Measurements from ENCODE around the gene STX4. TPM values are rescaled to one million over a fixed set of nuclear protein-coding genes. Genes with fewer than 3 reads are reported as not detected.

Gene STX4
- total RNA-seq, 4 donors from 2014 or later, result 36.8 to 54.0 (median 41.0) TPM

DNA sequence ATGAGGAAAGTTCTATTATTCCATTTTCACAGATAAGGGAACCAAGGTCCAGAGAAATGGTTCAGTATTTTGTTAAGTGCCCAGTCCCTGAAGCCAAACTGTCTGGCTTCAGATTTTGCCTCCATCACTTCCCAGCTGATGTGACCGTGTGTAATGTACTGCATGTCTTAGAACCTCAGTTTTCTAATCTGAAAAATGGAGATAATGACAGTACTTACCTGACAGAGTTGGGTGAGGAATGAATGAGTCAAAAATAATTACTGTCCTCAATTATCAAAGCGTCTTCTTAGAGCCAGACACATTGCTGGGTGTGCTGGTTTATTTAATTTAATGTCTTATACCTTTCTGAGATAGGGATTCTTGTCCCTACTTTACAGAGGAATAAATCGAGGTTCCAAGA, 34.0 kb downstream of the STX4 start:
- Histone ChIP-seq H3K36me3 (peaks cover 7 to 19% (median 14%) of the 10 kb centered on the region in 4 donors), H3K4me1 (peaks cover 22 to 34% (median 31%) of the 10 kb centered on the region in 4 donors), H3K9me3 (no peaks in the 10 kb centered on the region), H3K27me3 (no peaks in the 10 kb centered on the region), H3K4me3 (no peak overlapping the region), H3K27ac (replicated peaks in 1 of 4) (no peak overlapping the region)
- WGBS, result 91% methylated on average over 3 of the region's 3 CpGs
- intact Hi-C loops (cut with DNase I), result no loop called here
- no peak for DNase-seq (ENCODE audit: extremely low spot score)
- no peak for TF ChIP-seq POLR2A (IDR thresholded peaks at IDR 0.05; ENCODE audit: low read depth)
- TF ChIP-seq EP300 (IDR thresholded peaks at IDR 0.05), result no peak
- TF ChIP-seq, protein P1, sequence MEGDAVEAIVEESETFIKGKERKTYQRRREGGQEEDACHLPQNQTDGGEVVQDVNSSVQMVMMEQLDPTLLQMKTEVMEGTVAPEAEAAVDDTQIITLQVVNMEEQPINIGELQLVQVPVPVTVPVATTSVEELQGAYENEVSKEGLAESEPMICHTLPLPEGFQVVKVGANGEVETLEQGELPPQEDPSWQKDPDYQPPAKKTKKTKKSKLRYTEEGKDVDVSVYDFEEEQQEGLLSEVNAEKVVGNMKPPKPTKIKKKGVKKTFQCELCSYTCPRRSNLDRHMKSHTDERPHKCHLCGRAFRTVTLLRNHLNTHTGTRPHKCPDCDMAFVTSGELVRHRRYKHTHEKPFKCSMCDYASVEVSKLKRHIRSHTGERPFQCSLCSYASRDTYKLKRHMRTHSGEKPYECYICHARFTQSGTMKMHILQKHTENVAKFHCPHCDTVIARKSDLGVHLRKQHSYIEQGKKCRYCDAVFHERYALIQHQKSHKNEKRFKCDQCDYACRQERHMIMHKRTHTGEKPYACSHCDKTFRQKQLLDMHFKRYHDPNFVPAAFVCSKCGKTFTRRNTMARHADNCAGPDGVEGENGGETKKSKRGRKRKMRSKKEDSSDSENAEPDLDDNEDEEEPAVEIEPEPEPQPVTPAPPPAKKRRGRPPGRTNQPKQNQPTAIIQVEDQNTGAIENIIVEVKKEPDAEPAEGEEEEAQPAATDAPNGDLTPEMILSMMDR (IDR thresholded peaks at IDR 0.05), result no peak
- TF ChIP-seq POLR2AphosphoS5 (IDR thresholded peaks at IDR 0.05), result no peak

DNA sequence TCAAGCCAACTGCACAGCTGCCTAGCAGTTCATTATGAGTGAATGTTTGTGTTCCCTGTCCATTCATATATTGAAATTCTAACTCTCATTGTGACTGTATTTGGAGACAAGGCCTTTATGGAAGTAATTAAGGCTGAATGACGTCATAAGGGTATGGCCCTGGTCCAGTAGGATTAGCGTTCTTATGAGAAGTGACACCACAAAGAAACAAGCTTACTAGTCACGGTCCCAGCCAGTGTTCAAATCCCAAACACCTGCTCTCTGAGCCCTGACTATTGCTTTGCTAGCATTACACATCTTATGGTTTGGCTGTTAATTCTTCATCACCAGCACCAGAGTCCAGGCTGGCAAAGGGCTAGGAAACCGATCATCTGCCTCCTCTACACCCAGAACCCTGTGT, 38.5 kb downstream of the STX4 start:
- Histone ChIP-seq H3K4me1 (peaks cover 19 to 46% (median 39%) of the 10 kb centered on the region in 4 donors), H3K9me3 (no peaks in the 10 kb centered on the region), H3K4me3 (peak overlapping the region in 3 of 4 donors; percentile 97 to 100 (median 100)), H3K27me3 (no peaks in the 10 kb centered on the region), H3K27ac (replicated peaks in 1 of 4) (peak overlapping the region; percentile 92 to 99 (median 99)), H3K36me3 (peaks cover 5 to 11% (median 9%) of the 10 kb centered on the region in 4 donors)
- intact Hi-C loops (cut with DNase I), result loop anchor here (10.0 kb wide), 1 partner anchor 373 kb away; the partner anchor contains the start of gene ZNF843
- WGBS, result 46% methylated on average over 4 of the region's 4 CpGs
- no peak for TF ChIP-seq EP300 (IDR thresholded peaks at IDR 0.05)
- TF ChIP-seq, protein P1 (IDR thresholded peaks at IDR 0.05), result no peak
- no peak for TF ChIP-seq POLR2A (IDR thresholded peaks at IDR 0.05; ENCODE audit: low read depth)
- no peak for TF ChIP-seq POLR2AphosphoS5 (IDR thresholded peaks at IDR 0.05)
- no peak for DNase-seq (ENCODE audit: extremely low spot score)

DNA sequence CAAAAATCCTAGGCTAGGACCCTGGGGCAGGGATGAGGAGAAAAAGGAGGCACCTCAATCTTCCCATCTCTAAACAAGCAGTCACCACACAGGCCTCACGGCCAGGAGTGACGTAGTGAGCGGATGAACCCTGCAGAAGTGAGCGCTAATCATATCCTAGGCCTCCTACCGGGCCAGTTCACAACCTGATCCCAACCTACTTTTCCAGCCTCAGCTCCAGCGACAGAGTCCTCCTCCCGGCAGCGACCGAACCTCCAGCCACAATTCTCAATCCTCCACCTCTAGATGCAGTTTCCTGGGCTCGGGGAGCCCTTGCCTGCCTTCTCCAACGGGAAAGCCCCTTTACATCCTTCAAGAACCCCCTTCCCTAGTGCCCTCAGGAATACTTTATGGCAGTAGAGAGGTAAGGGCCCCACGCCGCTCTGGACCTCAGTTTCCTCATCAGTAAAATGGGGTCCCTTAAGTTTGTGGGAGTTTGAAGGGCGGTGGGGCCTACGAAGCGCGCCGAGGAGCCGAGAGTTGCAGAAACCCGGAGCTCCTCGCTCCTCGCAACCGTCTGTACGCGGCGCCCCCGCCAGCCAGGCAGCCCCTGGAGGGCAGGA, 39.3 kb downstream of the STX4 start:
- H3K4me1 ChIP-seq, result peaks cover 19 to 49% (median 39%) of the 10 kb centered on the region in 4 donors
- H3K36me3 ChIP-seq, result peaks cover 13 to 19% (median 17%) of the 10 kb centered on the region in 4 donors
- H3K9me3 ChIP-seq, result no peaks in the 10 kb centered on the region
- no peak for TF ChIP-seq EP300 (IDR thresholded peaks at IDR 0.05)
- TF ChIP-seq, protein P1 (IDR thresholded peaks at IDR 0.05), result no peak
- no peak for TF ChIP-seq POLR2A (IDR thresholded peaks at IDR 0.05; ENCODE audit: low read depth)
- no peak for DNase-seq (ENCODE audit: extremely low spot score)
- H3K27ac ChIP-seq (replicated peaks in 1 of 4), result peak overlapping the region; percentile 92 to 99 (median 99)
- peak overlapping the region; percentile 81 to 100 (median 98) for H3K4me3 ChIP-seq
- intact Hi-C loops (cut with DNase I), result loop anchor here (10.0 kb wide), 1 partner anchor 372 kb away; the partner anchor contains the start of gene ZNF843
- no peaks in the 10 kb centered on the region for H3K27me3 ChIP-seq
- WGBS, result 2% methylated on average over 26 of the region's 27 CpGs

DNA sequence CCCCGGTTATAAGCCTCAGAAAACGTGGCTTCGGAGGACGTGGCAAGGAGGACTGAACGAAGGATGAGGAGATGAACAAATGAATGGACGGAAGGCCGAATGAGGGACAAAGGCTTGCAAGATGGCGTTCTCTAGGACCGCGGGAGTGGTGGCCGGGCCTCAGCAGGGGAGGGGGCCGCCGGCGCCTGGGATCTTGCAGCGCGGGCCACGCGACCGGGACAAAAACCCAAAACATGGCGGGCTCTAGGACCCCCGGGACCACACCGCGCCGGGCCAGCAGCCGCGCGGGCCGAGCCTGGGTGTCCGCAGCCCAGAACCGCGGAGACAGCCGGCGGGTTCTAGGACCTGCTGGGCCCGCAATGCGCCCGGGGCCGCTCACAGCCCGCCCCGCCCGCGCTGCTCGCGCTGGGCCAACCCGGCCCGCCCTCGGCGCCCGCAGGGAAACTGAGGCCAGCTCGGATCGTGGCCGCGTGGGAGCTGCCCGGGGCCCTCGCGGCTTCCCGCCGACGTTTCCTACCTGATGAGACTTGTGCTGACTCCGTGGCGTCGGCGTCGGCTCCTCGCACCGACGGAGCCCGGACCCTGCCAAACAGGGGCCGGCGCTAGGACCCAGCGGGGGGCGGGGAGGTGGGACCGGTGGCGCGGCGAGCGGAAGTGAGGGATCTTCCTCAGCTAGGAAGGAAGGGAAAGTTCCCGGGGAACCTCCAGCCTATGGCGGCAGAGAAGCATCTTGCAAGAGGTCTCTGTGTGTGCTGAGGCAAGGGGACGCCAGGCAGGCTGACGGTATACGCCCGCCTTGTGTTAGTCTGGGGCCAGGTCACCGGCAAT, 40.0 kb downstream of the STX4 start:
- TF ChIP-seq EP300 (IDR thresholded peaks at IDR 0.05) (no peak), POLR2A (IDR thresholded peaks at IDR 0.05; ENCODE audit: low read depth) (peak; percentile 16), POLR2AphosphoS5 (IDR thresholded peaks at IDR 0.05) (peak in 1 of 2 donors; percentile 38)
- TF ChIP-seq, protein P1 (IDR thresholded peaks at IDR 0.05), result peak in 1 of 3 experiments; percentile 1
- no peaks in the 10 kb centered on the region for H3K27me3 ChIP-seq
- no peaks in the 10 kb centered on the region for H3K9me3 ChIP-seq
- 1% methylated on average over 45 of the region's 83 CpGs for WGBS
- DNase-seq (ENCODE audit: extremely low spot score), result peak; percentile 96
- peaks cover 20 to 26% (median 24%) of the 10 kb centered on the region in 4 donors for H3K36me3 ChIP-seq
- peak overlapping the region; percentile 92 to 99 (median 99) for H3K27ac ChIP-seq (replicated peaks in 1 of 4)
- intact Hi-C loops (cut with DNase I), result loop anchor here (10.0 kb wide), 1 partner anchor 371 kb away; the partner anchor contains the start of gene ZNF843
- H3K4me3 ChIP-seq, result peak overlapping the region; percentile 81 to 100 (median 98)
- H3K4me1 ChIP-seq, result peaks cover 19 to 49% (median 39%) of the 10 kb centered on the region in 4 donors

All from esophagus muscularis mucosa (tissue), 4 donors.